ENCODE results near the gene KCNJ16. TPM values are rescaled to one million over a fixed set of nuclear protein-coding genes. Genes with fewer than 3 reads are reported as not detected.

KCNJ16 gene
- total and polyA plus RNA-seq, 9 of the 15 experiments (the other 6 are each of a cell fraction or from before 2014, with no cell fraction given) = 0.01 to 0.75 (median 0.07) TPM; not detected in 4

GRCh38 chr17:70041540-70041939 lies 33.5 kb upstream of the KCNJ16 start (continued):
- no peak for TF ChIP-seq ZBTB40 (IDR thresholded peaks at IDR 0.05)
- TF ChIP-seq ZBTB40 (CRISPR knock-in tag; IDR thresholded peaks at IDR 0.05) = no peak
- no peak for TF ChIP-seq ZNF512 (tag; IDR thresholded peaks at IDR 0.05)
- no peak for TF ChIP-seq ZNF263 (CRISPR knock-in tag; IDR thresholded peaks at IDR 0.05; ENCODE audit: borderline replicate concordance)
- no peak for TF ChIP-seq LEF1 (IDR thresholded peaks at IDR 0.05)
- no peak for TF ChIP-seq POLR2AphosphoS2 (IDR thresholded peaks at IDR 0.05; ENCODE audit: low read length)
- no peak for TF ChIP-seq ZNF431 (CRISPR knock-in tag; IDR thresholded peaks at IDR 0.05)
- no peak for TF ChIP-seq CREB5 (CRISPR knock-in tag; IDR thresholded peaks at IDR 0.05)
- no peak for TF ChIP-seq CHAMP1 (IDR thresholded peaks at IDR 0.05)
